K562 (cell line): ENCODE measurements around the gene NPIPB6.

Experiments used
- FOXJ3 ChIP-seq: sonication (generic); formaldehyde crosslinking; IDR thresholded peaks from 2 replicates; pipeline ENCODE4 v1.4.0; 2020; ENCODE audit warnings: mild to moderate bottlenecking, missing genetic modification reagents
- ZBTB40 ChIP-seq, 2 experiments: fragments of 450-650 bp in 1 of 2; sonication (generic) in 1 of 2; formaldehyde crosslinking in 1 of 2; IDR thresholded peaks; 2 replicates each; pipeline versions ENCODE4 v1.7.1 to v1.9.0; 2016 to 2022; ENCODE audit warnings: inconsistent platforms in 1 of 2, mild to moderate bottlenecking in 1 of 2, missing genetic modification reagents in 1 of 2
- TF ChIP-seq, protein P1 (sequence below), 3 experiments: IDR thresholded peaks in 2 of 3; conservative IDR thresholded peaks in 1 of 3; 2 replicates each; pipeline ENCODE4 v1.5.1; 2011 to 2012; ENCODE audit warnings: low read length in 3 of 3, mild to moderate bottlenecking in 3 of 3, control low read depth in 2 of 3, improper control_type of control experiment in 1 of 3, inconsistent platforms in 1 of 3, low read depth in 1 of 3, mixed read lengths in 1 of 3, moderate library complexity in 1 of 3; ENCODE audit not compliant: insufficient read depth in 2 of 3

DNA sequence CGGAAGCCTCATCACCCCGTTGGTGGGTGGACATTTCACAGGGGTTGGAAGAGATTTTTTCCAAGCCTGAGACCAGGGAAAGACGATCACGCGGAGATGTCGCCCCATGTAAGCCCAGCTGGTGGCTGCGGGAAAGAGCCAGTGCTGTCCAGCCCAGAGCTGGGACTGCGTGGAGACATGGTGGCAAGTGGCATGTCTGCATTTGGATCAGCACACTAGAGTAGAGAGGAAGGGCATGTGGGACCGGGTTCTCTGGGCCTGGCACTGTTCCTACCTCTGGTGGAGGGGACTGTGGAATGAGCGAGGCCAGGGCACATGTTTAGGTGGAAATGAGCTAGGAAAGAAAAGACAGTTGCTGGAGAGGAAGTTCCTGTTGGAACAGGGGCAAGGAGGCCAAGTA lies 51.0 kb downstream of the NPIPB6 start:
- TF ChIP-seq, protein P1, sequence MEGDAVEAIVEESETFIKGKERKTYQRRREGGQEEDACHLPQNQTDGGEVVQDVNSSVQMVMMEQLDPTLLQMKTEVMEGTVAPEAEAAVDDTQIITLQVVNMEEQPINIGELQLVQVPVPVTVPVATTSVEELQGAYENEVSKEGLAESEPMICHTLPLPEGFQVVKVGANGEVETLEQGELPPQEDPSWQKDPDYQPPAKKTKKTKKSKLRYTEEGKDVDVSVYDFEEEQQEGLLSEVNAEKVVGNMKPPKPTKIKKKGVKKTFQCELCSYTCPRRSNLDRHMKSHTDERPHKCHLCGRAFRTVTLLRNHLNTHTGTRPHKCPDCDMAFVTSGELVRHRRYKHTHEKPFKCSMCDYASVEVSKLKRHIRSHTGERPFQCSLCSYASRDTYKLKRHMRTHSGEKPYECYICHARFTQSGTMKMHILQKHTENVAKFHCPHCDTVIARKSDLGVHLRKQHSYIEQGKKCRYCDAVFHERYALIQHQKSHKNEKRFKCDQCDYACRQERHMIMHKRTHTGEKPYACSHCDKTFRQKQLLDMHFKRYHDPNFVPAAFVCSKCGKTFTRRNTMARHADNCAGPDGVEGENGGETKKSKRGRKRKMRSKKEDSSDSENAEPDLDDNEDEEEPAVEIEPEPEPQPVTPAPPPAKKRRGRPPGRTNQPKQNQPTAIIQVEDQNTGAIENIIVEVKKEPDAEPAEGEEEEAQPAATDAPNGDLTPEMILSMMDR (IDR thresholded peaks at IDR 0.05 in 2 of 3, conservative IDR thresholded peaks at IDR 0.05 in 1 of 3; ENCODE audit: insufficient read depth in 2 of 3, low read depth in 1 of 3, low read length in 3 of 3) = no peak
- TF ChIP-seq FOXJ3 (CRISPR knock-in tag) (no peak), ZBTB40 (IDR thresholded peaks at IDR 0.05) (no peak), ZBTB40 (CRISPR knock-in tag; IDR thresholded peaks at IDR 0.05) (no peak)
